Liver (tissue), 9 donors: ENCODE data around the gene MBOAT1. TPM values are rescaled to one million over a fixed set of nuclear protein-coding genes. Genes with fewer than 3 reads are reported as not detected.
"Not testable (repeated sequence)": the region's sequence is repeated elsewhere in the genome, so short reads cannot be mapped to it uniquely, and the experiment has no call there.

Experiments used
- DNase-seq: peaks from one replicate; pipeline ENCODE4 v3.0.0-alpha.2; 2017; ENCODE audit warnings: low spot score
- H3K27ac ChIP-seq, 2 donors: one replicate each; pipeline ENCODE4 v1.7.0; 2013; ENCODE audit warnings: inconsistent platforms in 2 of 2, low read length in 2 of 2, control low read depth in 1 of 2, low read depth in 1 of 2, mild to moderate bottlenecking in 1 of 2
- H3K27me3 ChIP-seq, 4 donors: one replicate each; pipeline versions ENCODE4 v1.6.1 to v1.7.0; 2013; ENCODE audit warnings: low read length in 3 of 4, inconsistent platforms in 1 of 4, mild to moderate bottlenecking in 1 of 4, moderate library complexity in 1 of 4; ENCODE audit not compliant: control insufficient read depth in 4 of 4, insufficient read depth in 4 of 4
- H3K36me3 ChIP-seq, 4 donors: one replicate each; pipeline versions ENCODE4 v1.6.1 to v1.7.0; 2013; ENCODE audit warnings: low read length in 3 of 4, mild to moderate bottlenecking in 3 of 4, low read depth in 1 of 4, moderate library complexity in 1 of 4; ENCODE audit not compliant: control insufficient read depth in 4 of 4, insufficient read depth in 3 of 4
- H3K4me1 ChIP-seq, 4 donors: one replicate each; pipeline versions ENCODE4 v1.6.1 to v1.7.0; 2013; ENCODE audit warnings: low read length in 3 of 4, mild to moderate bottlenecking in 3 of 4, moderate library complexity in 1 of 4; ENCODE audit not compliant: control insufficient read depth in 4 of 4, insufficient read depth in 4 of 4
- H3K4me3 ChIP-seq, 3 donors: one replicate each; pipeline versions ENCODE4 v1.6.1 to v1.7.0; 2013; ENCODE audit warnings: low read length in 3 of 3, control low read depth in 1 of 3, low read depth in 1 of 3, mild to moderate bottlenecking in 1 of 3
- H3K9ac ChIP-seq, 2 donors: one replicate each; pipeline ENCODE4 v1.7.0; 2013; ENCODE audit warnings: low read length in 2 of 2, mild to moderate bottlenecking in 2 of 2, moderate library complexity in 2 of 2, control low read depth in 1 of 2, low read depth in 1 of 2
- H3K9me3 ChIP-seq, 4 donors: one replicate each; pipeline versions ENCODE4 v1.6.1 to v1.7.0; 2013; ENCODE audit warnings: low read length in 3 of 4; ENCODE audit not compliant: control insufficient read depth in 4 of 4
- ATF3 ChIP-seq: IDR thresholded peaks from 2 replicates; pipeline ENCODE4 v1.6.1; 2016; ENCODE audit warnings: antibody characterized with exemption
- CTCF ChIP-seq: fragments of 150-350 bp; IDR thresholded peaks from 2 replicates; pipeline ENCODE4 v1.5.1; 2017; ENCODE audit warnings: improper control_type of control experiment, low read depth, low read length; ENCODE audit not compliant: missing input control
- EGR1 ChIP-seq, 2 donors: IDR thresholded peaks; 2 replicates each; pipeline ENCODE4 v1.6.1; 2016 to 2018; ENCODE audit warnings: antibody characterized with exemption in 2 of 2, low read depth in 2 of 2
- FOXA1 ChIP-seq: IDR thresholded peaks from 2 replicates; pipeline ENCODE4 v1.6.1; 2016; ENCODE audit warnings: antibody characterized with exemption
- FOXA2 ChIP-seq: IDR thresholded peaks from 2 replicates; pipeline ENCODE4 v1.6.1; 2016; ENCODE audit warnings: antibody characterized with exemption
- GABPA ChIP-seq, 2 donors: IDR thresholded peaks in 1 of 2; conservative IDR thresholded peaks in 1 of 2; 2 replicates each; pipeline ENCODE4 v1.6.1; 2016; ENCODE audit warnings: antibody characterized with exemption in 2 of 2, mild to moderate bottlenecking in 1 of 2, moderate library complexity in 1 of 2
- HNF4A ChIP-seq, 2 donors: conservative IDR thresholded peaks; 2 replicates each; pipeline ENCODE4 v1.6.1; 2016; ENCODE audit warnings: antibody characterized with exemption in 2 of 2, mild to moderate bottlenecking in 2 of 2
- HNF4G ChIP-seq: IDR thresholded peaks from 2 replicates; pipeline ENCODE4 v1.6.1; 2016; ENCODE audit warnings: antibody characterized with exemption
- JUND ChIP-seq, 2 donors: IDR thresholded peaks; 2 replicates each; pipeline ENCODE4 v1.6.1; 2016; ENCODE audit warnings: antibody characterized with exemption in 2 of 2
- MAX ChIP-seq: IDR thresholded peaks from 2 replicates; pipeline ENCODE4 v1.6.1; 2016; ENCODE audit warnings: antibody characterized with exemption
- NR2F2 ChIP-seq: IDR thresholded peaks from 2 replicates; pipeline ENCODE4 v1.6.1; 2016; ENCODE audit warnings: antibody characterized with exemption
- RAD21 ChIP-seq, 2 donors: IDR thresholded peaks; 2 replicates each; pipeline ENCODE4 v1.6.1; 2016; ENCODE audit warnings: antibody characterized with exemption in 2 of 2, mild to moderate bottlenecking in 2 of 2
- REST ChIP-seq: IDR thresholded peaks from 2 replicates; pipeline ENCODE4 v1.6.1; 2016; ENCODE audit warnings: antibody characterized with exemption, mild to moderate bottlenecking
- RXRA ChIP-seq, 2 donors: IDR thresholded peaks; 2 replicates each; pipeline ENCODE4 v1.6.1; 2017 to 2018; ENCODE audit warnings: antibody characterized with exemption in 2 of 2, mild to moderate bottlenecking in 1 of 2
- SP1 ChIP-seq: IDR thresholded peaks from 2 replicates; pipeline ENCODE4 v1.6.1; 2018; ENCODE audit warnings: antibody characterized with exemption, mild to moderate bottlenecking
- TAF1 ChIP-seq: conservative IDR thresholded peaks from 2 replicates; pipeline ENCODE4 v1.6.1; 2016; ENCODE audit warnings: antibody characterized with exemption, mild to moderate bottlenecking
- YY1 ChIP-seq: IDR thresholded peaks from 2 replicates; pipeline ENCODE4 v1.6.1; 2016; ENCODE audit warnings: antibody characterized with exemption, mild to moderate bottlenecking
- ZBTB33 ChIP-seq: IDR thresholded peaks from 2 replicates; pipeline ENCODE4 v1.6.1; 2016; ENCODE audit warnings: antibody characterized with exemption
- WGBS: extraction: QIAGEN DNeasy Blood & Tissue Kit; methylation state at CpG from one replicate; pipeline ENCODE4 v1.1.7; 2013; 5-methylcytosine and 5-hydroxymethylcytosine counted together
- polyA plus RNA-seq, 2 donors: library from polyadenylated mRNA; stranded (reverse) in 1 of 2; unstranded in 1 of 2; fragments of 200-250 nt in 1 of 2; fragments of >200 nt in 1 of 2; fragmentation: Nextera tagmentation in 1 of 2; extraction: Ambion mirVana in 1 of 2; gene quantifications; one replicate each; pipeline versions ENCODE4 v1.2.1 to v1.2.3, GENCODE V29; 2013 to 2015
- total RNA-seq, 2 donors: library from RNA; depleted of rRNA; stranded (reverse); fragments of >200 nt; gene quantifications; one replicate each; pipeline ENCODE4 v1.2.3, GENCODE V29; 2014
- donor health status: healthy.
- donor health status: healthy.
- donor health status: healthy.
- donor health status: healthy.
- donor health status: healthy.

Gene MBOAT1
- total and polyA plus RNA-seq, 4 donors: 1.2 to 9.3 (median 3.3) TPM

- Histone ChIP-seq H3K36me3 (no peaks in the 10 kb centered on the region), H3K4me3 (no peak overlapping the region), H3K27me3 (no peaks in the 10 kb centered on the region), H3K9ac (no peak overlapping the region), H3K9me3 (no peaks in the 10 kb centered on the region), H3K4me1 (no peaks in the 10 kb centered on the region), H3K27ac (no peak overlapping the region)
- DNase-seq: no peak
- no peak for TF ChIP-seq CTCF
- TF ChIP-seq EGR1 (IDR thresholded peaks at IDR 0.05; ENCODE audit: low read depth in 2 of 2): no peak
- no peak for TF ChIP-seq JUND (IDR thresholded peaks at IDR 0.05)
- no peak for TF ChIP-seq HNF4A (conservative IDR thresholded peaks at IDR 0.05)
- TF ChIP-seq ATF3: no peak
- no peak for TF ChIP-seq YY1
- TF ChIP-seq NR2F2: no peak
- no peak for TF ChIP-seq MAX
- TF ChIP-seq ZBTB33: no peak
- TF ChIP-seq RXRA (IDR thresholded peaks at IDR 0.05): no peak
- no peak for TF ChIP-seq TAF1
- no peak for TF ChIP-seq FOXA1
- TF ChIP-seq RAD21 (IDR thresholded peaks at IDR 0.05): no peak
- no peak for TF ChIP-seq FOXA2
- no peak for TF ChIP-seq REST
- no peak for TF ChIP-seq GABPA (IDR thresholded peaks at IDR 0.05 in 1 of 2, conservative IDR thresholded peaks at IDR 0.05 in 1 of 2)
- TF ChIP-seq SP1: no peak
- no peak for TF ChIP-seq HNF4G
- 57% methylated on average over 2 of the region's 2 CpGs for WGBS
Measured at GRCh38 chr6:20246125-20246524, 33.9 kb upstream of the MBOAT1 start.

GRCh38 chr6:20244807-20245681 lies 32.8 kb upstream of the MBOAT1 start:
- H3K4me3 ChIP-seq, H3K27me3 ChIP-seq, H3K9me3 ChIP-seq, H3K27ac ChIP-seq, H3K9ac ChIP-seq, H3K4me1 ChIP-seq, DNase-seq, H3K36me3 ChIP-seq: not testable (repeated sequence)
- 96% methylated on average over 29 of the region's 29 CpGs for WGBS
